ENCODE data around the gene UFC1. TPM values are rescaled to one million over a fixed set of nuclear protein-coding genes. Genes with fewer than 3 reads are reported as not detected.

UFC1 gene
- total RNA-seq, 1 donor from 2014 or later = 59.6 TPM

- no peak for DNase-seq (ENCODE audit: low read depth)
- H3K27me3 ChIP-seq (ENCODE audit: control insufficient read depth, insufficient read depth, low read length) = no peaks in the 10 kb centered on the region
- H3K36me3 ChIP-seq (ENCODE audit: control insufficient read depth, insufficient read depth, low read length) = peaks cover 5% of the 10 kb centered on the region
- TF ChIP-seq CTCF (IDR thresholded peaks at IDR 0.05; ENCODE audit: insufficient read depth, low read length, poor library complexity, severe bottlenecking) = no peak
- H3K4me3 ChIP-seq (ENCODE audit: low read depth, low read length) = peak overlapping the region; percentile 80
Measured at GRCh38 chr1:161166669-161167548, 13.1 kb downstream of the UFC1 start.

GRCh38 chr1:161168906-161169305 lies 15.1 kb downstream of the UFC1 start:
- H3K36me3 ChIP-seq (ENCODE audit: control insufficient read depth, insufficient read depth, low read length) = peaks cover 5% of the 10 kb centered on the region
- no peak overlapping the region for H3K4me3 ChIP-seq (ENCODE audit: low read depth, low read length)
- DNase-seq (ENCODE audit: low read depth) = no peak
- TF ChIP-seq CTCF (IDR thresholded peaks at IDR 0.05; ENCODE audit: insufficient read depth, low read length, poor library complexity, severe bottlenecking) = no peak
- H3K27me3 ChIP-seq (ENCODE audit: control insufficient read depth, insufficient read depth, low read length) = no peaks in the 10 kb centered on the region

GRCh38 chr1:161171191-161171590 lies 17.4 kb downstream of the UFC1 start:
- H3K36me3 ChIP-seq (ENCODE audit: control insufficient read depth, insufficient read depth, low read length) = peaks cover 3% of the 10 kb centered on the region
- no peak for TF ChIP-seq CTCF (IDR thresholded peaks at IDR 0.05; ENCODE audit: insufficient read depth, low read length, poor library complexity, severe bottlenecking)
- H3K4me3 ChIP-seq (ENCODE audit: low read depth, low read length) = no peak overlapping the region
- DNase-seq (ENCODE audit: low read depth) = no peak
- H3K27me3 ChIP-seq (ENCODE audit: control insufficient read depth, insufficient read depth, low read length) = no peaks in the 10 kb centered on the region

- Histone ChIP-seq H3K27me3 (ENCODE audit: control insufficient read depth, insufficient read depth, low read length) (no peaks in the 10 kb centered on the region), H3K36me3 (ENCODE audit: control insufficient read depth, insufficient read depth, low read length) (peaks cover 3% of the 10 kb centered on the region), H3K4me3 (ENCODE audit: low read depth, low read length) (no peak overlapping the region)
- TF ChIP-seq CTCF (IDR thresholded peaks at IDR 0.05; ENCODE audit: insufficient read depth, low read length, poor library complexity, severe bottlenecking) = no peak
- no peak for DNase-seq (ENCODE audit: low read depth)
Measured at GRCh38 chr1:161171696-161172095, 17.9 kb downstream of the UFC1 start.

GRCh38 chr1:161172349-161172748 lies 18.6 kb downstream of the UFC1 start:
- Histone ChIP-seq H3K36me3 (ENCODE audit: control insufficient read depth, insufficient read depth, low read length) (peaks cover 3% of the 10 kb centered on the region), H3K27me3 (ENCODE audit: control insufficient read depth, insufficient read depth, low read length) (no peaks in the 10 kb centered on the region), H3K4me3 (ENCODE audit: low read depth, low read length) (no peak overlapping the region)
- no peak for DNase-seq (ENCODE audit: low read depth)
- TF ChIP-seq CTCF (IDR thresholded peaks at IDR 0.05; ENCODE audit: insufficient read depth, low read length, poor library complexity, severe bottlenecking) = no peak
